Left ventricle myocardium inferior (tissue), 1 donor: ENCODE data around the gene ATP5ME. TPM values are rescaled to one million over a fixed set of nuclear protein-coding genes. Genes with fewer than 3 reads are reported as not detected.
"Not testable (repeated sequence)": the region's sequence is repeated elsewhere in the genome, so short reads cannot be mapped to it uniquely, and the experiment has no call there.

ENCODE experiments used
- DNase-seq: peaks from one replicate; pipeline ENCODE4 v3.0.0-alpha.2; 2020
- H3K27ac ChIP-seq: fragments of 200-600 bp; replicated peaks from 2 replicates; pipeline ENCODE4 v1.8.0; 2021
- H3K27me3 ChIP-seq: fragments of 200-600 bp; 2 replicates; pipeline ENCODE4 v1.8.0; 2021; ENCODE audit warnings: low read depth
- H3K36me3 ChIP-seq: fragments of 200-600 bp; 2 replicates; pipeline ENCODE4 v1.8.0; 2021
- H3K4me1 ChIP-seq: fragments of 200-600 bp; 2 replicates; pipeline ENCODE4 v1.8.0; 2021
- H3K4me3 ChIP-seq: fragments of 200-600 bp; 2 replicates; pipeline ENCODE4 v1.8.0; 2021; ENCODE audit warnings: mild to moderate bottlenecking, moderate library complexity
- H3K9me3 ChIP-seq: fragments of 200-600 bp; replicated peaks from 2 replicates; pipeline ENCODE4 v1.8.0; 2021
- intact Hi-C: fragments of 100-400 bp; cut with micrococcal nuclease; formaldehyde crosslinking; loops from one replicate; pipeline ENCODE4 v1.11.0; 2022
- total RNA-seq: library from RNA; stranded (reverse); fragmentation: NEBNext Ultra II Directional; extraction: Animal tissue kit (Norgen Biotek cat#: 25700); gene quantifications from one replicate; pipeline ENCODE4 v1.2.1, GENCODE V29; 2021
- TF ChIP-seq, protein P1 (sequence below): fragments of 200-600 bp; IDR thresholded peaks from 2 replicates; pipeline ENCODE4 v1.8.0; 2021; ENCODE audit warnings: antibody characterized with exemption, mild to moderate bottlenecking, borderline replicate concordance
- donor health status: DM: no; HTN: yes; CAD: no; lungs with severe emphysema.

ATP5ME gene
- total RNA-seq, 1 donor from 2014 or later = 914 TPM

DNA sequence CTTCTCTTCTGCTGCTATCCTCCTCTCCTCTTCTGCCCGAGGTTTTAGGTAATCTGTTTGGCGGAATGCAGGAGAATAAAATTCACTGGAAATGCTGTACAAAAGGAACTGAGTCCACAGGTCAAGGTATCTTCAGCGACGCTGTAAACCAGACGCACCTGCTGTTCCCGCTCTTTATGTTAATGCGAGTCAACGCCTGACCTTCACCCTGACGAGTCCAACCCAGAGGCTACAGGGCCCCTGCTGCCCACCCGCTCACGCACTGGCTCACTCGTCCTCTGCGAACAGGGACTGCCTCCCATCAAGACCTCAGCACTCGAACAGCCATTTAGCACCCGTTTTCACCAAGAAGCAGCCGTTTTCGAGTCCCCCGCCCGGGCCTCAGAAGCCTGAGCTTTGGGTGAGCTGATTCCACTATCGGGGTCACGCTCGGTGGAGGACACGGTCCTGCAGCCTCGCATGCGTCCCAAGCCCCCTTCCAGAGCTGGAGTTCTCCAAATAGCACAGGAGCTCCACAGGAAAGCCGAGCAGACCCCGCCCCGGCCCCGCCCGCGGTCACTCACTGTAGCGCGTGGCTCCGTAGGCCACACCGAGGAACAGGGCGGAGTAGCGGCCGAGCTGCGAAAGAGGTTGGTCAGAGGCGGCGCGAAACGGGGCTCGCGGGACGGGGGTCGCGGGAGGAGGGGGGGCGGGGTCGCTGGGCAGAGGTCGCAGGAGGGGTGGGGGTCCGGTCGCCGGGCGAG is 556 bp downstream of the ATP5ME start:
- DNase-seq = peak; percentile 61
- Histone ChIP-seq H3K36me3 (peaks cover 28% of the 10 kb centered on the region), H3K27me3 (no peaks in the 10 kb centered on the region), H3K9me3 (no peaks in the 10 kb centered on the region), H3K4me1 (peaks cover 39% of the 10 kb centered on the region), H3K4me3 (peak overlapping the region; percentile 87), H3K27ac (peak overlapping the region; percentile 93)
- intact Hi-C loops = no loop called here
- TF ChIP-seq, protein P1, sequence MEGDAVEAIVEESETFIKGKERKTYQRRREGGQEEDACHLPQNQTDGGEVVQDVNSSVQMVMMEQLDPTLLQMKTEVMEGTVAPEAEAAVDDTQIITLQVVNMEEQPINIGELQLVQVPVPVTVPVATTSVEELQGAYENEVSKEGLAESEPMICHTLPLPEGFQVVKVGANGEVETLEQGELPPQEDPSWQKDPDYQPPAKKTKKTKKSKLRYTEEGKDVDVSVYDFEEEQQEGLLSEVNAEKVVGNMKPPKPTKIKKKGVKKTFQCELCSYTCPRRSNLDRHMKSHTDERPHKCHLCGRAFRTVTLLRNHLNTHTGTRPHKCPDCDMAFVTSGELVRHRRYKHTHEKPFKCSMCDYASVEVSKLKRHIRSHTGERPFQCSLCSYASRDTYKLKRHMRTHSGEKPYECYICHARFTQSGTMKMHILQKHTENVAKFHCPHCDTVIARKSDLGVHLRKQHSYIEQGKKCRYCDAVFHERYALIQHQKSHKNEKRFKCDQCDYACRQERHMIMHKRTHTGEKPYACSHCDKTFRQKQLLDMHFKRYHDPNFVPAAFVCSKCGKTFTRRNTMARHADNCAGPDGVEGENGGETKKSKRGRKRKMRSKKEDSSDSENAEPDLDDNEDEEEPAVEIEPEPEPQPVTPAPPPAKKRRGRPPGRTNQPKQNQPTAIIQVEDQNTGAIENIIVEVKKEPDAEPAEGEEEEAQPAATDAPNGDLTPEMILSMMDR = no peak

DNA sequence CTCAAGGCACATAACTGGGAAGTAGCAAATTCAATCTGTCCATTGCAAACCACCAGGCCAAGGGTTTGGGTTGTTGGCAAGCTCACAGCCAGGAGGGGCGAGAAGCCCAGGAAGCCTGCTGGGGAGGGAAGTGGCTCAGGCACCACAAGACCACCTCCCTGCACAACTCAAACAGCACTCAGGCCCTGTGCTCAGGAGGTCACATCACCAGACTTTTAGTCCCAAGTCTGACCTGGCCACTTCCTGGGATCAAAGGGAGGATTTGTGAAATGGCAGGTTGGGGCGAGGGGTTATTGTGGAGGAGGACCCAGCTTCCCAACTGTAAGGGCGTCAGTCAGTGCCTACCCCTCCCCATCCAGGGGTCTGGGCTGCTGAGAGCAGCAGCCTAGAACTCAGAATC is 2.3 kb downstream of the ATP5ME start:
- Histone ChIP-seq H3K9me3 (no peaks in the 10 kb centered on the region), H3K4me1 (peaks cover 39% of the 10 kb centered on the region), H3K36me3 (peaks cover 28% of the 10 kb centered on the region), H3K27ac (no peak overlapping the region), H3K27me3 (no peaks in the 10 kb centered on the region), H3K4me3 (no peak overlapping the region)
- TF ChIP-seq, protein P1 = no peak
- DNase-seq = no peak
- intact Hi-C loops = no loop called here

DNA sequence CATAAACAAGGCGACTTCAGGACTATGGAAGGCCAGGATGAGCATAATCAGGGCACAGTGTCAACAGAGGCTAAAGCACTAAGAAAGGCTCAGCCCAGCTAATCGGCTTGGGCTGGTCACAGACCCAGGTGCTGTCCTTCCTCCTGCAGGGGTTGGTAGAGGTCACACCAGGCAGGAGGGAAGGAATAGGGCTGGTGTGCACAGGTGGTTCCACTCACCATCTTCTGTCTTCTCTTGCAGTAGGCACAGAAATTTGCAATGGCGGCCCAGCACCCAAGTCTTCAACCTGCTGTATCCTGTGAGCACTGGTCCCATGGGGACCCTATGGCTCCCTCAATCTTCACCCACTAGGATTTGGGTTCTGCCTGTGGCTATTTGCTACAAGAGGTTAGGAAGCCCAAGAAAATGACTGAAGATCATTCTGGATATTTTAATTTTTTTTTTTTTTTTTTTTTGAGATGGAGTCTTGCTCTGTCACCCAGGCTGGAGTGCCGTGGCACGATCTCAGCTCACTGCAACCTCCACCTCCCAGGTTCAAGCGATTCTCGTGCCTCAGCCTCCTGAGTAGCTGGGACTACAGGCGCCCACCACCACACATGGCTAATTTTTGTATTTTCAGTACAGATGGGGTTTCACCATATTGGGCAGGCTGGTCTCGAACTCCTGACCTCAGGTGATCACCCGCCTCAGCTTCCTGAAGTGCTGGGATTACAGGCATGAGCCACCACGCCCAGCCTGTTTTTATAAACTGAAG is 4.1 kb downstream of the ATP5ME start:
- H3K27me3 ChIP-seq, H3K9me3 ChIP-seq, H3K4me3 ChIP-seq, H3K27ac ChIP-seq, intact Hi-C loops, DNase-seq: not testable (repeated sequence)
- peaks cover 23% of the 10 kb centered on the region for H3K4me1 ChIP-seq
- H3K36me3 ChIP-seq = peaks cover 28% of the 10 kb centered on the region

DNA sequence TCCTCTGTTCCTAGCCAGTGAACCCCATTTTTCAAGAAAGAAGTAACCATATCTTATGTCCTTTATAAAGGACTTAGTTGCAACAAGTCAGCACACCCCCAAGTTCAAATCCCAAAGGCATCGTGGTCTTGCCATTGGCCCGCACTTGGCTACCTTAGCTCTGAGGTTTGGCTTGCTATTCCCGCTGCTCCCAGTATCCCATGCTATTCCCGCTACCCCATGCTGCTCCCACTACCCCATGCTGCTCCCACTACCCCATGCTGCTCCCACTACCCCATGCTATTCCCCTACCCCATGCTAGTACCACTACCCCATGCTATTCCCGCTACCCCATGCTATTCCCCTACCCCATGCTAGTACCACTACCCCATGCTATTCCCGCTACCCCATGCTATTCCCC is 5.9 kb downstream of the ATP5ME start:
- peaks cover 28% of the 10 kb centered on the region for H3K36me3 ChIP-seq
- H3K4me3 ChIP-seq, H3K9me3 ChIP-seq, DNase-seq, intact Hi-C loops, H3K27ac ChIP-seq: not testable (repeated sequence)
- peaks cover 14% of the 10 kb centered on the region for H3K27me3 ChIP-seq
- peaks cover 18% of the 10 kb centered on the region for H3K4me1 ChIP-seq

DNA sequence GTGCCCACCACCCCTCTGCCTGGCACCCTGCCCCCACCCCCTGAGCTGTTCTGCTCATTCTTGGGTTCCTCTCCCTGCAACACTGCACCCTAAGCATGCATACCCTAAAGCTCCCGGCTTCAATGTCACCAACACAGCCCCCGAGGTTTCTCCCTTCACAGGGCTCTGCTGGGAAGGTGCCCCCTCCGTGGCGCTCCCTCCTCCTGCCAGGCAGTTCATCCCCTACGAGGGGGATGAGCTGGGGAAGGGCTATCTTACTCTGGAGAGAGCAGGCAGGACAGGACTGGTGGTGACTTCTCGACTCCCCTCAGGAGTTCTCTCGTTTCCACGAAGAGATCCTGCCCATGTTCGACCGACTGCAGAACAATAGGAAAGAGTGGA is 6.5 kb downstream of the ATP5ME start:
- TF ChIP-seq, protein P1 = no peak
- Histone ChIP-seq H3K4me3 (no peak overlapping the region), H3K27me3 (peaks cover 21% of the 10 kb centered on the region), H3K9me3 (no peaks in the 10 kb centered on the region), H3K36me3 (peaks cover 21% of the 10 kb centered on the region), H3K4me1 (peaks cover 15% of the 10 kb centered on the region), H3K27ac (no peak overlapping the region)
- intact Hi-C loops = no loop called here
- DNase-seq = no peak

DNA sequence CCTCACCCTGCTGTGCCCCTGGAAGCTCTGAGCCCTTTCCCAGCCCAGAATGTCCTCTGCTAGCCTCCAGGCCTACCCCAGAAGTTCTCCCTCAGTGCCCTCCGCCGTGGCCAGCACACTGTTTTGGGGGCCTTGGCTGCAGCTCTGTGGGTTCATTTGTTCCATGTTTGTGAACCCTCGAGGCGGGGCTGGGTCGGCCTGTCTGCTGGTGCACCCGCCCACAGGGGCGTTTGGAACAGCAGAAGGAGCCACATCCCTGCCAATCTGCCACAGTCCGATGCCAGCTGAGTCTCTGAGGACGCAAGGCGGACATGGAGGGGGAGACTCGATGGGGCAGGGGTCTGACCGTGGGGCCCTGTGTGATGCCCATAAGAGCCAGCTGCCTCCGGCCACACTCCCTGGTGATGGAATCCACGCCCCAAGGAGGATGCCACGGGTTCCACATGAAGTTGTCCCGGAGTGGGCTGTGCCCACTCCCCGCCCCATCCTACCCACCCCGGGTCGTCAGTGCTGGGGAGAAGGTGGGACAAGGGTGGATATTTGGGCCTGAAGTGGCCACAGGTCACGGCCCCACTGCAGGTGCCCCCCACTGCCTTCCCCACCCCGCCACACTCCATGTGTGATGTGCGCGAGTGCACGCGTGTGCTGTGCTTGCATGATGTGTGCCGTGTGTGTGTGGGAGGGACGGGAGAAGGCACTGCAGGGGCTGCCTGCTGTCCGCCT is 7.1 kb downstream of the ATP5ME start:
- DNase-seq = no peak
- Histone ChIP-seq H3K27me3 (peaks cover 21% of the 10 kb centered on the region), H3K27ac (no peak overlapping the region), H3K4me3 (no peak overlapping the region), H3K36me3 (peaks cover 15% of the 10 kb centered on the region), H3K9me3 (no peaks in the 10 kb centered on the region), H3K4me1 (peaks cover 14% of the 10 kb centered on the region)
- TF ChIP-seq, protein P1 = no peak
- intact Hi-C loops = no loop called here
